GM19468 (cell line): ENCODE data around the gene SIRT3.
"Not testable (repeated sequence)": the region's sequence is repeated elsewhere in the genome, so short reads cannot be mapped to it uniquely, and the experiment has no call there.

ENCODE experiments used
- ATAC-seq: cut with Tn5 transposase; IDR thresholded peaks from one replicate; pipeline ENCODE4 v1.9.1; 2021; ENCODE audit warnings: mild to moderate bottlenecking, moderate library complexity, moderate number of reproducible peaks; ENCODE audit not compliant: unreplicated experiment; ENCODE audit errors: extremely low read depth

The SIRT3 gene

DNA sequence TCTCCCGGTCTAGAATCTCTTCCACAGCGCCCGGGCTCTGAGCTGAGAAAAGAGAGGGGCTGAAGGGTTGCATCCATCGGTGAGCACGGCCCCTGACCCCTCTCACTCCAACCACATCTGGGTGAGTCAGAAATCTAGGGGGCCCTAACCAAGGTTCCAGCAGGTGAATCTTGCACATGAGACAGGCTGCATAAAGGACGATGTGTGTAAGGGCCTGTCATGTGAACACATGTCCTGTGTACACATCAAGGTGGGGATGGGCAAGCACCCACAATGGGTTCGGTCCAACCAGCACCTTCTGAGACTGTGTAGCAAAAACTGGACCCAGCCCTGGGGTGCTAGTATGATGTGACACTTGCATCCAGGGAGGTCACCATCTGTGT is 30.1 kb downstream of the SIRT3 start:
- no peak for ATAC-seq

DNA sequence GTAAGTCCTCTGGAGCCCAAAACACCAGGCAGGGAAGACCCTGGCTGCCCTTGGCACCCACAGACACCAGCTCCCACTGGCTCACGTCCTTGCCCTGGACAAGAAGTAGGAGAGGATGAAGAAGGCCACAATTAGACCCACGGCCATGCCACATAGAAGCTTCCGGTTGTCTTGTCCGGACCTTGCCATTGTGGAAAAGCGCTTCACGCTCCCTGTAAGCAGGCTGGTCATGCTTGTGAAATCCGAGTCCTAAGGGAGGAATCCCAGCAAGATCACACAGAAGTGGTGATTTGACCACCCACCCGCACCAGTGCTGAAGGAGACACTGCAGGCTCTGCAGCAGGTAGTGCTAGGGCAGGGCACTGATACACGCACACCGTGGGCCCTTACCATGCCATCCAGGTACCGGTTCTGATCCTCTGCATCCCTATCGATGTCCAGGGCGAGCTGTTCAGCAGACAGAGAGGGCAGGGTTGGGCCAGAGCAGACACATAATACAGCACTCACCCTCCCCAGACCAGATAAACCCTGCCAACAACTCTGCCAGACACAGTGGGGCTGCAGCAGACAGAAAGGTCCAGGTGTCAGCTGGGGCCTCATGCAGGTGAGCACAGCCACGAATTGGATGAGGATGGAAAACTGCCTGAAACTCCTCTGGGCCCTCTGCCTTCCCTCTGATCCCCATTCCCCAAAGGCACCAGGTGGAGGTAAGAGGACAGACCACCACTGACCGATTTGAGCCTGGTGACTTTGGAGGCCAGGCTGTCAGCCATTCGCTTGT is 30.7 kb downstream of the SIRT3 start:
- ATAC-seq, result no peak

DNA sequence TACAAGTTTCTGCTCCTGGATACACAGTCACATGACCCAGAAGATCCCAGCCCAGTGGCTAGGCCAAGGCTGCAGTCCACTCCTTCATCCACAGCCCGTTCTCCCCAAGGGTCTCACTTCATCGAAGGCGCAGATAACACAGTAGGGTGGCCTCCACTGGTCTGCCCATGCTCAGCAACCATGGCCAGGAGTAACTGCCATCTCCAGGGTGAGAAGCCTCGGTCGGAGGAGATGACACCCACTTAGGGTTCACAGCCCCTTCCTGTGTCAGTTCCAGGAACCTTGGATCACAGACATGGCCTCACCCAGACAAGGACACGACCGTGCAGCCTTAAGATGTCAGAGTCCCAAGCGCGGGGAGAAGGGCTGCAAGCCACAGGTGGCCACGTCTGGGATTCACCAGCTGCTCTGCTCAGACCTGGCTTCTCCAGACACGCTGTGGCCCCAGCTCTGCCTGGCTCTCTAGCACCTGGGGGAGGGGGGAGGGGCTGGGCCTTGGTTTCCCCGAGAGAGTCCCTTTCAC is 31.5 kb downstream of the SIRT3 start:
- ATAC-seq, result no peak

- ATAC-seq, result no peak
These were observed 32.1 kb downstream of the SIRT3 start for GRCh38 chr11:203945-204586.

DNA sequence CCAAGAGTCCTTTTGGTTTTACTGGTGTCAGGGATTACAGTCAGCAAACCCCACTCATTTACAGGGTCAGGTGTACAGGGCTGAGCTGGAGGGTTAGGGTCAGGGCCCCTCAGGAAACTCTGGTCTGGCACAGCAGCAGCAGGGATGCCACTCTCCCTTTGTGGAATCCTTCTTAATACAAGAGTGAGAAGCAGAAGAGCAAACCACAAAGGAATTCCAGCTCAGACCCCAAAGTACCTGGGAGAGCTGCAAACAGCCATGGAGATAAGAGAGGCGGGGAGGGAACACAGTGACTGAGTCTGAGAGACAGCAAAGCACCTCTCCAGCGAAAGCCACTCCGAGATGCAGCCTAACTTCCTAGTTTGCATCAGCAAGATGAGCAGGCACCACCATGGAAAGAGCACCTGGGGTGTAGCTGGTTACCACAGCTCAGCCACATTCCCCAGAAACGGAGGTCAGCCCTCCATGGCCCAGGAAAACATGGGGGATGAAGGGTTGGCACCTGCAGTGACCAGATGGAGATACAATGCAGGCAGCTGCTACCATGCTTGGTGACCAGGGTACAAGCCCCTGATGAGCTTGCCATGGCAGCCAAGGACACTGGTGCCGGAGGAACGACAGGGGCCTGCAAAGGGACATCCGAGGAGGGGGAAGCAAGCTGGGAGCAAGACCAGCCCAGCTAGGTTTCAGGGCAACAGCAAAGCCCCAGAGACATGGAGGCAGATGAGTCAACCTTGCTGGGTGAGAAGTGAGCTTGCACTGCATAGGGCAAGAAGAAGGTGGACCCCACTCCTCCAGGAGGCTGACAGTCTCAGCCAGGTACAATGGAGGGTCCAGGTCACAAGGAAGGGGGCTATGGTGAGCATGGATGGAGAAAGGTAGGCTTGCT is 32.8 kb downstream of the SIRT3 start:
- ATAC-seq, result no peak

- no peak for ATAC-seq
These were observed 33.7 kb downstream of the SIRT3 start for GRCh38 chr11:202490-202889.

- ATAC-seq, result no peak
These were observed 34.2 kb downstream of the SIRT3 start for GRCh38 chr11:201966-202365.

DNA sequence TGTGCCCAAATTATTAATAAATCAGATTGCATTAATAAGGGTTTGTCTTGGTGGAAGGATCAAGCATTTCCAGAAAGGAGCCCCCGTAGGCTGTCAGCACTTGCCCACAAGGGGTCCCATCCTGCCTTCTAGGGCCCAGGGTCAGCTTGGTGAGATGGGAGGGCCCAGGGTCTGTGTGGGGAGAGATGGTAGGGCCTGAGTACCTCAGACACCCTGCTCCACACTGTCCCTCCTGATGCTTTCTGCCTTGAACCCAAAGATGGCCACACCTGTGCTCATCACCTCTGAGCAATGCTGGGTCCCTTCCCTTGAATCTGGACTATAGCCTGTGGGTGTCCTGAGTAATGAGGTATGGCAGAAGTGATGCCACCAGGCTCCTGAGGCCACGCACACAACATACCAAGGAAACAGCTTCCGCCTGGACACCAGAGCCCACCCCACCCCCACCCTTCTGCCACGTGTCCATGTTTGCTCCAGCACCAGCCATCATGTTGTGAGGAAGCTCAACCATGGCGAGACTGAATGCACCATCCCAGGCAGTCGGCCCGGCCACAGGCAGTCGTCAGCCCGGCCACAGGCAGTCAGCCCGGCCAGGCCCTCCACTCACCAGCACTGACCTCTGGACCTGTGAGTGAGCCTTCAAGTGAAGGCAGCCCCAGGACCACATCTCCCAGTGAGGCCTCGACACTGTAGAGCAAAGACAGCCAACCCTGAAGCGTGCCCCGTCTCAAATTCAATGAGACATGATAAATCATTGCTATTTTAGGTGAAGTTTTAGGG is 35.7 kb downstream of the SIRT3 start:
- ATAC-seq, result no peak

- no peak for ATAC-seq
These were observed 36.4 kb downstream of the SIRT3 start for GRCh38 chr11:199782-200181.

- ATAC-seq, result no peak
These were observed 37.0 kb downstream of the SIRT3 start for GRCh38 chr11:199004-199581.

GRCh38 chr11:198236-198806 is 37.8 kb downstream of the SIRT3 start:
- no peak for ATAC-seq

- ATAC-seq, result no peak
These were observed 38.4 kb downstream of the SIRT3 start for GRCh38 chr11:197741-198235.

- no peak for ATAC-seq
These were observed 39.1 kb downstream of the SIRT3 start for GRCh38 chr11:196786-197731.

DNA sequence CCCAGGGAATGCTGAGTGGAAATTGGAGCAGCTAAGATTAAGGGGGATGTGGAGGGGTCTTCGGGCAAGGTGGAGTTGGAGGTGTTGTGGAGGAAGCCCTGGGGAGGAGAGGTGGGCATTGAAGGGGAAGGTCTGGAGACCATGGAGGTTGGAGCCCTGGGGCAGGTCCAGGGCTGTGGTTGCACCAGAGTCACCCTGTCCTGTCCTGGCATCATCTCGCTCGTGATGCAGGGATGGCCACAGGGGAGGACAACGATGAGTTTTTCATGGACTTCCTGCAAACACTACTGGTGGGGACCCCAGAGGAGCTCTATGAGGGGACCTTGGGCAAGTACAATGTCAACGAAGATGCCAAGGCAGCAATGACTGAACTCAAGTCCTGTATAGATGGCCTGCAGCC is 42.7 kb downstream of the SIRT3 start:
- ATAC-seq, result not testable (repeated sequence)

DNA sequence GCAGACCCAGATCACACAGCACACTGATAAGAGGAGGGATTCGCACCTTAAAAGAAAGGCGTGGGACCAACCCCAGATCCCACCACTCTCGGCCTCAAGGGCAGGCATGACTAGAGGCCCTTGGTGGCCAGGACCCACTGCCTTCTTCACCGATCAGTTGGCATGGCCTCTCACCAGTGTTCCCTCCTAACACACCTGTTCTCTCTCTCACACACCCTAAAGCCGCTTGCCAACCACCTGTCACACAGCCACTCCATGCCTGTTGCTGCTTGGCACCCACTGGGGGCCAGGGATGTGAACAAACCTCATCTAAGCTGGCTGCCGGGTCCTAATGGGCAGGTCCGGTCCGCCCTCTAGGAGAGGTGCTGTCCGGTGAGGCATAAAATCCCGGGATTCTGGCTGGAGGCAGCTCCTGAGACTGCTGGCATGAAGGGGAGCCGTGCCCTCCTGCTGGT is 43.4 kb downstream of the SIRT3 start, which contains the start of gene SCGB1C1:
SCGB1C1 (plus strand) TSS at position 405 of the 455 bp plus-strand sequence; CDS start at position 427, 22 bp downstream.
- not testable (repeated sequence) for ATAC-seq

GRCh38 chr11:191490-192478 is 44.4 kb downstream of the SIRT3 start:
- not testable (repeated sequence) for ATAC-seq

GRCh38 chr11:190546-190945 is 45.6 kb downstream of the SIRT3 start:
- ATAC-seq, result not testable (repeated sequence)
